Measurements from ENCODE around the gene ERGIC1.
"Not testable (repeated sequence)": the region's sequence is repeated elsewhere in the genome, so short reads cannot be mapped to it uniquely, and the experiment has no call there.

Gene ERGIC1

GRCh38 chr5:172833686-172834414 is at the start of gene ERGIC1:
Gene ERGIC1 (plus strand): TSS chr5:172834251. CDS start chr5:172834414, 163 bp downstream.
- Histone ChIP-seq H3K9ac (ENCODE audit: low read depth, low read length) (peak within 1 kb of the TSS; percentile 37), H3K36me3 (ENCODE audit: control insufficient read depth, insufficient read depth, low read length) (peaks cover 4% of the 10 kb centered on the region), H3K27me3 (ENCODE audit: control insufficient read depth, insufficient read depth, low read length) (no peaks in the 10 kb centered on the region), H3K4me1 (ENCODE audit: control insufficient read depth, insufficient read depth, low read length) (peaks cover 9% of the 10 kb centered on the region), H3K9me3 (ENCODE audit: control insufficient read depth, insufficient read depth, low read length) (no peaks in the 10 kb centered on the region), H3K4me3 (ENCODE audit: low read depth, low read length) (peak within 1 kb of the TSS; percentile 84)

GRCh38 chr5:172785429-172786088 is 48.5 kb upstream of the ERGIC1 start:
- Histone ChIP-seq H3K4me1 (ENCODE audit: control insufficient read depth, insufficient read depth, low read length) (peaks cover 2% of the 10 kb centered on the region), H3K9me3 (ENCODE audit: control insufficient read depth, insufficient read depth, low read length) (no peaks in the 10 kb centered on the region), H3K9ac (ENCODE audit: low read depth, low read length) (no peak overlapping the region), H3K27me3 (ENCODE audit: control insufficient read depth, insufficient read depth, low read length) (no peaks in the 10 kb centered on the region), H3K36me3 (ENCODE audit: control insufficient read depth, insufficient read depth, low read length) (no peaks in the 10 kb centered on the region), H3K4me3 (ENCODE audit: low read depth, low read length) (no peak overlapping the region)

- Histone ChIP-seq H3K9me3 (ENCODE audit: control insufficient read depth, insufficient read depth, low read length) (no peaks in the 10 kb centered on the region), H3K9ac (ENCODE audit: low read depth, low read length) (no peak overlapping the region), H3K27me3 (ENCODE audit: control insufficient read depth, insufficient read depth, low read length) (no peaks in the 10 kb centered on the region), H3K4me1 (ENCODE audit: control insufficient read depth, insufficient read depth, low read length) (peaks cover 2% of the 10 kb centered on the region), H3K36me3 (ENCODE audit: control insufficient read depth, insufficient read depth, low read length) (no peaks in the 10 kb centered on the region), H3K4me3 (ENCODE audit: low read depth, low read length) (no peak overlapping the region)
These were observed 47.2 kb upstream of the ERGIC1 start for GRCh38 chr5:172786736-172787462.

GRCh38 chr5:172787538-172787937 is 46.5 kb upstream of the ERGIC1 start:
- H3K4me3 ChIP-seq (ENCODE audit: low read depth, low read length); H3K9ac ChIP-seq (ENCODE audit: low read depth, low read length); H3K9me3 ChIP-seq (ENCODE audit: control insufficient read depth, insufficient read depth, low read length); H3K4me1 ChIP-seq (ENCODE audit: control insufficient read depth, insufficient read depth, low read length); H3K27me3 ChIP-seq (ENCODE audit: control insufficient read depth, insufficient read depth, low read length); H3K36me3 ChIP-seq (ENCODE audit: control insufficient read depth, insufficient read depth, low read length): not testable (repeated sequence)

GRCh38 chr5:172788771-172789686 is 45.0 kb upstream of the ERGIC1 start:
- no peaks in the 10 kb centered on the region for H3K36me3 ChIP-seq (ENCODE audit: control insufficient read depth, insufficient read depth, low read length)
- no peaks in the 10 kb centered on the region for H3K9me3 ChIP-seq (ENCODE audit: control insufficient read depth, insufficient read depth, low read length)
- H3K4me3 ChIP-seq (ENCODE audit: low read depth, low read length), result no peak overlapping the region
- no peak overlapping the region for H3K9ac ChIP-seq (ENCODE audit: low read depth, low read length)
- H3K27me3 ChIP-seq (ENCODE audit: control insufficient read depth, insufficient read depth, low read length), result no peaks in the 10 kb centered on the region
- peaks cover 2% of the 10 kb centered on the region for H3K4me1 ChIP-seq (ENCODE audit: control insufficient read depth, insufficient read depth, low read length)

GRCh38 chr5:172789687-172790495 is 44.2 kb upstream of the ERGIC1 start:
- Histone ChIP-seq H3K9me3 (ENCODE audit: control insufficient read depth, insufficient read depth, low read length) (no peaks in the 10 kb centered on the region), H3K4me1 (ENCODE audit: control insufficient read depth, insufficient read depth, low read length) (peaks cover 2% of the 10 kb centered on the region), H3K27me3 (ENCODE audit: control insufficient read depth, insufficient read depth, low read length) (no peaks in the 10 kb centered on the region), H3K9ac (ENCODE audit: low read depth, low read length) (no peak overlapping the region), H3K36me3 (ENCODE audit: control insufficient read depth, insufficient read depth, low read length) (no peaks in the 10 kb centered on the region), H3K4me3 (ENCODE audit: low read depth, low read length) (no peak overlapping the region)

- Histone ChIP-seq H3K9ac (ENCODE audit: low read depth, low read length) (no peak overlapping the region), H3K27me3 (ENCODE audit: control insufficient read depth, insufficient read depth, low read length) (no peaks in the 10 kb centered on the region), H3K9me3 (ENCODE audit: control insufficient read depth, insufficient read depth, low read length) (no peaks in the 10 kb centered on the region), H3K36me3 (ENCODE audit: control insufficient read depth, insufficient read depth, low read length) (no peaks in the 10 kb centered on the region), H3K4me1 (ENCODE audit: control insufficient read depth, insufficient read depth, low read length) (peaks cover 2% of the 10 kb centered on the region), H3K4me3 (ENCODE audit: low read depth, low read length) (no peak overlapping the region)
These were observed 43.6 kb upstream of the ERGIC1 start for GRCh38 chr5:172790496-172790889.

GRCh38 chr5:172791286-172791685 is 42.8 kb upstream of the ERGIC1 start:
- Histone ChIP-seq H3K9me3 (ENCODE audit: control insufficient read depth, insufficient read depth, low read length) (no peaks in the 10 kb centered on the region), H3K9ac (ENCODE audit: low read depth, low read length) (no peak overlapping the region), H3K27me3 (ENCODE audit: control insufficient read depth, insufficient read depth, low read length) (no peaks in the 10 kb centered on the region), H3K4me1 (ENCODE audit: control insufficient read depth, insufficient read depth, low read length) (peaks cover 2% of the 10 kb centered on the region), H3K4me3 (ENCODE audit: low read depth, low read length) (no peak overlapping the region), H3K36me3 (ENCODE audit: control insufficient read depth, insufficient read depth, low read length) (no peaks in the 10 kb centered on the region)

GRCh38 chr5:172791726-172792445 is 42.2 kb upstream of the ERGIC1 start:
- Histone ChIP-seq H3K4me3 (ENCODE audit: low read depth, low read length) (no peak overlapping the region), H3K36me3 (ENCODE audit: control insufficient read depth, insufficient read depth, low read length) (no peaks in the 10 kb centered on the region), H3K9ac (ENCODE audit: low read depth, low read length) (no peak overlapping the region), H3K4me1 (ENCODE audit: control insufficient read depth, insufficient read depth, low read length) (peaks cover 2% of the 10 kb centered on the region), H3K27me3 (ENCODE audit: control insufficient read depth, insufficient read depth, low read length) (no peaks in the 10 kb centered on the region), H3K9me3 (ENCODE audit: control insufficient read depth, insufficient read depth, low read length) (no peaks in the 10 kb centered on the region)

- Histone ChIP-seq H3K27me3 (ENCODE audit: control insufficient read depth, insufficient read depth, low read length) (no peaks in the 10 kb centered on the region), H3K9ac (ENCODE audit: low read depth, low read length) (no peak overlapping the region), H3K4me3 (ENCODE audit: low read depth, low read length) (no peak overlapping the region), H3K4me1 (ENCODE audit: control insufficient read depth, insufficient read depth, low read length) (peaks cover 2% of the 10 kb centered on the region), H3K9me3 (ENCODE audit: control insufficient read depth, insufficient read depth, low read length) (no peaks in the 10 kb centered on the region), H3K36me3 (ENCODE audit: control insufficient read depth, insufficient read depth, low read length) (no peaks in the 10 kb centered on the region)
These were observed 41.1 kb upstream of the ERGIC1 start for GRCh38 chr5:172792701-172793570.

All from iPS-15b (cell line).